Keratinocyte (primary cell): ENCODE data around the gene SLC1A3. TPM values are rescaled to one million over a fixed set of nuclear protein-coding genes. Genes with fewer than 3 reads are reported as not detected.

Experiments
- DNase-seq: peaks from one replicate; pipeline ENCODE4 v3.0.0-alpha.2; 2011; ENCODE audit warnings: low read depth, missing footprints, low spot score
- FAIRE-seq: peaks from 2 replicates; lab custom pipeline; 2011; peaks lifted over from hg19 to GRCh38; lab: Jason Lieb, UNC
- H2AFZ ChIP-seq: 2 replicates; pipeline ENCODE4 v1.6.0; 2012; ENCODE audit warnings: low read length, control low read depth, inconsistent platforms; ENCODE audit not compliant: control insufficient read depth
- H3K27ac ChIP-seq: 2 replicates; pipeline ENCODE4 v1.5.1; 2011; ENCODE audit warnings: low read length; ENCODE audit not compliant: control insufficient read depth, insufficient read depth
- H3K27me3 ChIP-seq: 3 replicates; pipeline ENCODE4 v1.6.0; 2011; ENCODE audit warnings: low read length; ENCODE audit not compliant: control insufficient read depth, insufficient read depth; ENCODE audit errors: extremely low read depth
- H3K36me3 ChIP-seq, 2 experiments: 2 replicates in 1 of 2; 3 replicates in 1 of 2; pipeline ENCODE4 v1.5.1; 2011; ENCODE audit warnings: low read length in 2 of 2, mild to moderate bottlenecking in 1 of 2; ENCODE audit not compliant: control insufficient read depth in 2 of 2, insufficient read depth in 2 of 2; ENCODE audit errors: extremely low read depth in 1 of 2
- H3K4me1 ChIP-seq: 3 replicates; pipeline ENCODE4 v1.5.1; 2011; ENCODE audit warnings: low read length; ENCODE audit not compliant: control insufficient read depth, insufficient read depth; ENCODE audit errors: extremely low read depth
- H3K4me2 ChIP-seq: 3 replicates; pipeline ENCODE4 v1.6.0; 2011; ENCODE audit warnings: low read depth, low read length; ENCODE audit not compliant: control insufficient read depth, insufficient read depth; ENCODE audit errors: extremely low read depth
- H3K4me3 ChIP-seq, 3 experiments: fragments of 200-600 bp in 1 of 3; sonication (generic) in 1 of 3; 2 replicates in 2 of 3; 3 replicates in 1 of 3; pipeline ENCODE4 v1.5.1; 2011 to 2016; ENCODE audit warnings: low read length in 3 of 3, mild to moderate bottlenecking in 3 of 3, control low read depth in 2 of 3, inconsistent platforms in 1 of 3, low read depth in 1 of 3, mixed read lengths in 1 of 3, mixed run types in 1 of 3, moderate library complexity in 1 of 3; ENCODE audit not compliant: control insufficient read depth in 2 of 3, insufficient read depth in 2 of 3; ENCODE audit errors: extremely low read depth in 1 of 3
- H3K79me2 ChIP-seq: 2 replicates; pipeline ENCODE4 v1.6.0; 2012; ENCODE audit warnings: low read length; ENCODE audit not compliant: control insufficient read depth, insufficient read depth
- H3K9ac ChIP-seq: 3 replicates; pipeline ENCODE4 v1.6.0; 2011; ENCODE audit warnings: low read length; ENCODE audit not compliant: control insufficient read depth, insufficient read depth; ENCODE audit errors: extremely low read depth
- H3K9me1 ChIP-seq: 3 replicates; pipeline ENCODE4 v1.6.0; 2011; ENCODE audit warnings: low read length; ENCODE audit not compliant: control insufficient read depth, insufficient read depth; ENCODE audit errors: extremely low read depth
- H3K9me3 ChIP-seq: 2 replicates; pipeline ENCODE4 v1.5.1; 2012; ENCODE audit warnings: low read depth, low read length; ENCODE audit not compliant: control insufficient read depth
- H4K20me1 ChIP-seq: 3 replicates; pipeline ENCODE4 v1.6.0; 2011; ENCODE audit warnings: low read length; ENCODE audit not compliant: control insufficient read depth, insufficient read depth; ENCODE audit errors: extremely low read depth
- CTCF ChIP-seq, 3 experiments: IDR thresholded peaks in 1 of 3; conservative IDR thresholded peaks in 1 of 3; optimal IDR thresholded peaks in 1 of 3; 2 replicates in 2 of 3; 3 replicates in 1 of 3; pipeline versions ENCODE3 to v1.5.1; 2011; ENCODE audit warnings: low read length in 3 of 3, mild to moderate bottlenecking in 3 of 3, moderate library complexity in 2 of 3, control low read depth in 1 of 3, inconsistent platforms in 1 of 3; ENCODE audit not compliant: insufficient read depth in 2 of 3; ENCODE audit errors: extremely low read depth in 1 of 3
- EZH2 ChIP-seq: IDR thresholded peaks from one replicate; pipeline ENCODE4 v1.6.1; 2012; ENCODE audit warnings: inconsistent platforms, mild to moderate bottlenecking, low read length, moderate library complexity
- dilution Hi-C: fragments of 300-500 bp; cut with MboI; formaldehyde crosslinking; loops from one replicate; pipeline ENCODE4 v1.7.0; 2020; ENCODE audit warnings: low sequenced_read_pairs; ENCODE audit not compliant: extremely low pct_ligation_motif_present
- polyA plus RNA-seq, 5 experiments: library from polyadenylated mRNA; depleted of rRNA in 3 of 5; stranded (reverse) in 3 of 5; stranded (forward) in 1 of 5; unstranded in 1 of 5; fragments of >200 nt; gene quantifications; 1 replicate in 1 of 5; 2 replicates in 3 of 5; 3 replicates in 1 of 5; pipeline versions ENCODE4 v1.2.1 to v1.2.3, GENCODE V29; 2011 to 2012; ENCODE audit warnings: missing spikeins in 2 of 5, low read depth in 1 of 5, low replicate concordance in 1 of 5

SLC1A3 gene
- polyA plus RNA-seq, 1 donor (not counting 4 experiments of a cell fraction or from before 2014, with no cell fraction given): 22.2 TPM

GRCh38 chr5:36573438-36573837, 33.0 kb upstream of the SLC1A3 start:
- peak overlapping the region; percentile 53 for H3K27ac ChIP-seq
- peak overlapping the region; percentile 73 for H2AFZ ChIP-seq

GRCh38 chr5:36575361-36575781, 31.0 kb upstream of the SLC1A3 start:
- H3K79me2 ChIP-seq: no peaks in the 10 kb centered on the region
- FAIRE-seq (peak; percentile 88), DNase-seq (peak; percentile 32)
- no peaks in the 10 kb centered on the region for H3K9me1 ChIP-seq
- H2AFZ ChIP-seq: peak overlapping the region; percentile 23
- H3K36me3 ChIP-seq: no peaks in the 10 kb centered on the region
- peak overlapping the region in 2 of 3 experiments; percentile 18 to 48 for H3K4me3 ChIP-seq
- H3K4me2 ChIP-seq: peak overlapping the region; percentile 72
- H4K20me1 ChIP-seq: no peaks in the 10 kb centered on the region
- H3K27me3 ChIP-seq: no peaks in the 10 kb centered on the region
- TF ChIP-seq EZH2: no peak
- TF ChIP-seq CTCF (optimal IDR thresholded peaks at IDR 0.05 in 1 of 3, IDR thresholded peaks at IDR 0.05 in 1 of 3, conservative IDR thresholded peaks at IDR 0.05 in 1 of 3; ENCODE audit: extremely low read depth in 1 of 3, insufficient read depth in 2 of 3, low read length in 3 of 3): no peak
- peaks cover 44% of the 10 kb centered on the region for H3K4me1 ChIP-seq
- peak overlapping the region; percentile 50 for H3K9ac ChIP-seq
- no peaks in the 10 kb centered on the region for H3K9me3 ChIP-seq
- peak overlapping the region; percentile 78 for H3K27ac ChIP-seq
- dilution Hi-C loops: no loop called here

More at GRCh38 chr5:36573438-36573837, 33.0 kb upstream of the SLC1A3 start:
- H3K4me3 ChIP-seq: no peak overlapping the region
- peaks cover 52% of the 10 kb centered on the region for H3K4me1 ChIP-seq
- dilution Hi-C loops: no loop called here
- no peaks in the 10 kb centered on the region for H3K9me3 ChIP-seq
- no peak overlapping the region for H3K9ac ChIP-seq
- no peaks in the 10 kb centered on the region for H3K79me2 ChIP-seq
- TF ChIP-seq CTCF (optimal IDR thresholded peaks at IDR 0.05 in 1 of 3, IDR thresholded peaks at IDR 0.05 in 1 of 3, conservative IDR thresholded peaks at IDR 0.05 in 1 of 3; ENCODE audit: extremely low read depth in 1 of 3, insufficient read depth in 2 of 3, low read length in 3 of 3) (no peak), EZH2 (no peak)
- H3K36me3 ChIP-seq: no peaks in the 10 kb centered on the region
- FAIRE-seq: peak; percentile 99
- DNase-seq: peak; percentile 66
- H3K9me1 ChIP-seq: no peaks in the 10 kb centered on the region
- no peaks in the 10 kb centered on the region for H4K20me1 ChIP-seq
- peak overlapping the region; percentile 39 for H3K4me2 ChIP-seq
- no peaks in the 10 kb centered on the region for H3K27me3 ChIP-seq
